Stimulated activated naive B cell treated with anti-CD40 and anti-IgM and Interleukin-4, amounts not matched to agents 10 μg/mL and 1 μg/mL and 100 μg/mL, for 72 hours (primary cell): ENCODE data around the gene MND1.

Source experiments
- ATAC-seq, 2 donors: fragments of 150-1000 bp; cut with Tn5 transposase; replicated peaks; 2 replicates each; pipeline ENCODE4 v1.10.0; 2021; ENCODE audit warnings: moderate library complexity in 1 of 2
- DNase-seq: peaks from one replicate; pipeline ENCODE4 v3.0.0; 2021
- H3K27ac Mint-ChIP-seq: one replicate; pipeline ENCODE4 v1.8.0; 2022; ENCODE audit warnings: mild to moderate bottlenecking, mixed read lengths
- H3K27me3 Mint-ChIP-seq, 2 donors: one replicate each; pipeline ENCODE4 v1.8.0; 2022; ENCODE audit warnings: mixed read lengths in 2 of 2
- H3K36me3 Mint-ChIP-seq, 2 donors: one replicate each; pipeline ENCODE4 v1.8.0; 2022; ENCODE audit warnings: mixed read lengths in 2 of 2, mild to moderate bottlenecking in 1 of 2
- H3K4me1 Mint-ChIP-seq, 2 donors: one replicate each; pipeline ENCODE4 v1.8.0; 2022; ENCODE audit warnings: mixed read lengths in 2 of 2, mild to moderate bottlenecking in 1 of 2
- H3K4me3 Mint-ChIP-seq, 2 donors: one replicate each; pipeline ENCODE4 v1.8.0; 2022; ENCODE audit warnings: mild to moderate bottlenecking in 2 of 2, mixed read lengths in 2 of 2, moderate library complexity in 1 of 2
- H3K9me3 Mint-ChIP-seq, 2 donors: one replicate each; pipeline ENCODE4 v1.8.0; 2022; ENCODE audit warnings: mixed read lengths in 2 of 2, mild to moderate bottlenecking in 1 of 2

Gene MND1

DNA sequence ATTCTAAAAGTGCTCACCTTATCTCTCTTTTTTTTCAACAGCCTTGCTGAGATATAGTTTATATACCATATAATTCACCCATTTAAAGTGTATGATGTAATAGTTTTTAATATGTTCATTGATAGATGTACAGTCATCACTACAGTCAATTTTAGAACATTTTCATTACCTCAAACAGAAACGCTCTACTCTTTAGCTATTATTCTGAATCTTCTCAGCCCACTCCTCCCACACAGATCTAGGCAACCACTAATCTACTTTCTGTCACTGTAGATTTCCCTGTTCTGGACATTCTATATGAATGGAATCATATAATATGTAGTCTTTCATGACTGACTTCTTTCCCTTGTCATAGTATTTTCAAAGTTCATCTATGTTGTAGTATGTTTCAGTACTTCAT is 22.6 kb downstream of the MND1 start:
- H3K27ac Mint-ChIP-seq: no peak overlapping the region
- DNase-seq (no peak), ATAC-seq (no peak)
- no peak overlapping the region for H3K4me3 Mint-ChIP-seq
- no peaks in the 10 kb centered on the region for H3K27me3 Mint-ChIP-seq
- H3K9me3 Mint-ChIP-seq: peaks cover 0 to 2% of the 10 kb centered on the region in 2 donors
- peaks cover 4 to 7% of the 10 kb centered on the region in 2 donors for H3K36me3 Mint-ChIP-seq
- peaks cover 4 to 19% of the 10 kb centered on the region in 2 donors for H3K4me1 Mint-ChIP-seq

DNA sequence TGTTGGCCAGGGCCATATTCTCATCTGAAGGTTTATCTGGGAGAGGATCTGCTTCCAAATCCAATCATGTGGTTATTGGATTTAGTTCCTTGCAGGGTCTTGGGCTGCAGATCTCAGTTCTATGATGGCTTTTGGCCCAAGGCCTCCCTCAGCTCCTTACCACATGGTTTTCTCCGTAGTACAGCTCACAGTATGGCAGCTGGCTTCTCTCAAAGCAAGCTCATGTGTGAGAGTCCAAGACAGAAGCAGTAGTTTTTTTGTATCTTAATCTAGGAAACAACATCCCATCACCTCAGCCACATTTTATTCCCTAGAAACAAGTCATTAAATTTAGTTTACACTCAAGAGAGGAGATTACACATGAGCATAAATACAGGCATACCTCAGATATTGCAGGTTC is 24.5 kb downstream of the MND1 start:
- Mint-ChIP-seq H3K27ac (no peak overlapping the region), H3K4me1 (peaks cover 2 to 19% of the 10 kb centered on the region in 2 donors), H3K27me3 (no peaks in the 10 kb centered on the region), H3K4me3 (no peak overlapping the region), H3K9me3 (peaks cover 0 to 7% of the 10 kb centered on the region in 2 donors), H3K36me3 (peaks cover 5 to 14% of the 10 kb centered on the region in 2 donors)
- no peak for DNase-seq
- ATAC-seq: no peak

DNA sequence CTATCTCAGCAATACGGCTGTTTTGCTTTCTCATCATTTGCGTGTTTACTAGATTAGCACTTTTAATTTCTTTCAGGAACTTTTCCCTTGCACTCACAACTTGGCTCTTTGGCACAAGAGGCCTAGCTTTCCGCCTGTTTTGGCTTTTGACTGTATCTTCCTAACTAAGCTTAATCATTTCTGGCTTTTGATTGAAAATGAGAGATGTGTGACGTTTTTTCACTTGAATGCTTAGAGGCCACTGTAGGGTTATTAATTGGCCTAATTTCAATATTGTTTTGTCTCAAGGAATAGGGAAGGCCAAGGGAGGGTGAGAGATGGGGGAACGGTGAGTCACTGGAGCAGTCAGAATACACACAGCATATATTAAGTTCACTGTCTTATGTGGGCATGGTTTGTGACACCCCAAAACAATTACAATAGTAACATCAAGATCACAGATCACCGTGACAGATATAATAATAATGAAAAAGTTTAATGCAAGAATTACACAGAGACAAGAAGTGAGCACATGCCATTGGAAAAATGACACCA is 27.3 kb downstream of the MND1 start:
- H3K27ac Mint-ChIP-seq: no peak overlapping the region
- no peak for ATAC-seq
- peaks cover 2 to 13% of the 10 kb centered on the region in 2 donors for H3K4me1 Mint-ChIP-seq
- H3K27me3 Mint-ChIP-seq: no peaks in the 10 kb centered on the region
- no peak overlapping the region for H3K4me3 Mint-ChIP-seq
- no peak for DNase-seq
- H3K36me3 Mint-ChIP-seq: peaks cover 5 to 14% of the 10 kb centered on the region in 2 donors
- peaks cover 0 to 7% of the 10 kb centered on the region in 2 donors for H3K9me3 Mint-ChIP-seq

DNA sequence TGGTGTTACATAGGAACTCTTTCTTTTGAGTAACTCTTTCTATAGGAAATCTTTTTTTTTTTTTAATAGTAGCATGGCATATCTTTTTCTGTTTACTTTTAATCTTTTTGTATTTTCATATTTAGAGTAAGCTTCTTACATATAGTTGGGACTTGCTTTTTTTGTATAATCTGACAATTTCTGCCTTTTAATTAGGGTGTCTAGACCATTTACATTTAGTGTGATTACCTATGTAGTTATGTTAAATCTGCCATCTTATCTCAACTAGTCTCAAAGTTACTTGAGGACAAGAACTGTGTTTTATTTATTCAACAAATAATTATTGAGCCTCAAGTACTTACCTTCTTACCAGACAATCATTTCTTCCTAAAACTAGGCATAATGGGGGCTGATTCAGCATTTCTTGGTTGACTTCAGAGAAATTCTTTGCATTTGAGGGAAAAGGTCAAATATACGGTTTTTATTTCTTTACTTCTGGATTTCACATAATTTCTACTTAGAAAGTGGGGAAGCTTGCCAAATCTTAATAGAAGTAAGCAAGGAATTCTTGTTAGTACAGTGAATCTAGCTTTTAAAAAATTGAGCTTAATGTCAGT is 28.6 kb downstream of the MND1 start:
- peaks cover 5 to 14% of the 10 kb centered on the region in 2 donors for H3K36me3 Mint-ChIP-seq
- H3K9me3 Mint-ChIP-seq: peaks cover 0 to 7% of the 10 kb centered on the region in 2 donors
- DNase-seq (no peak), ATAC-seq (no peak)
- no peak overlapping the region for H3K4me3 Mint-ChIP-seq
- peaks cover 2 to 6% of the 10 kb centered on the region in 2 donors for H3K4me1 Mint-ChIP-seq
- H3K27me3 Mint-ChIP-seq: no peaks in the 10 kb centered on the region
- no peak overlapping the region for H3K27ac Mint-ChIP-seq

DNA sequence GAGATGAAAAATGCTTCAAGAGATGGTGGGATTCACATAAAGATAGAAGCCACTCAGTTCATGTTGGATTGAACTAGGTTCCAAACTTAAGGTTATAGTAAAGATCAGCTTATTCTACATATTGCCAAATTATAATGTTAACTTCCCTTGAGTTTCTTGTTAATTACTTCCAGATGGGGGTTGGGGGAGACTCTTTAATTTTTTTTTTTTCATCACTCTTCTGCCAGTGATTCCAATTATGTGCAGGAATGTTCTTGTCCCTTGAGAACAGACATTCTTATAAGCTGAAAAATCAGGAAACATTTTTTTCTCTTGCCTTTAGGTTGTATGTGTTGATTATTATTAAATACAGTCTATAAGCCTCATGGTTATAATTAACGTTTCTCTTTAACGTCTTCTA is 30.0 kb downstream of the MND1 start:
- H3K4me3 Mint-ChIP-seq: no peak overlapping the region
- H3K36me3 Mint-ChIP-seq: peaks cover 5 to 14% of the 10 kb centered on the region in 2 donors
- peaks cover 3 to 13% of the 10 kb centered on the region in 2 donors for H3K4me1 Mint-ChIP-seq
- H3K9me3 Mint-ChIP-seq: peaks cover 0 to 7% of the 10 kb centered on the region in 2 donors
- DNase-seq (no peak), ATAC-seq (no peak)
- no peak overlapping the region for H3K27ac Mint-ChIP-seq
- H3K27me3 Mint-ChIP-seq: no peaks in the 10 kb centered on the region

DNA sequence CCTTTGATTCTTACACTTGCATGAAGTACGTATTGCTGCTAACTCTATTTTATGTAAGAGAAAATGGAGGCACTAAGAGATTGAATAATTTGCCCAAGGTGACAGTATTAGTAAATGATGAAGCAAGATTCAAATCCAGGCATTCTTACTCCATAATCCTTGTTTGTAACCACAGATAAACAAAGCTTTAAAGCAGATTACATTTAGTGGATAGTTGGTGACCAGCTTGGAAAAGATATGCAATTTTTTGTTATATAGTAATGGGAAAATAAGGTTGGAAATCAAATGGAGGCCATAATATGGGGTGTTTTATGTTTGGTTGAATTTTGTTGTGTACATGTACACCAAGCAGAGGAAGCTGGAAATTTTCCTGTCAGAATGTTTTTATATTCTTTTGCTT is 30.8 kb downstream of the MND1 start:
- Mint-ChIP-seq H3K27me3 (no peaks in the 10 kb centered on the region), H3K36me3 (peaks cover 5 to 14% of the 10 kb centered on the region in 2 donors), H3K9me3 (peaks cover 0 to 7% of the 10 kb centered on the region in 2 donors), H3K4me1 (peaks cover 3 to 13% of the 10 kb centered on the region in 2 donors), H3K4me3 (no peak overlapping the region), H3K27ac (no peak overlapping the region)
- DNase-seq (no peak), ATAC-seq (no peak)

DNA sequence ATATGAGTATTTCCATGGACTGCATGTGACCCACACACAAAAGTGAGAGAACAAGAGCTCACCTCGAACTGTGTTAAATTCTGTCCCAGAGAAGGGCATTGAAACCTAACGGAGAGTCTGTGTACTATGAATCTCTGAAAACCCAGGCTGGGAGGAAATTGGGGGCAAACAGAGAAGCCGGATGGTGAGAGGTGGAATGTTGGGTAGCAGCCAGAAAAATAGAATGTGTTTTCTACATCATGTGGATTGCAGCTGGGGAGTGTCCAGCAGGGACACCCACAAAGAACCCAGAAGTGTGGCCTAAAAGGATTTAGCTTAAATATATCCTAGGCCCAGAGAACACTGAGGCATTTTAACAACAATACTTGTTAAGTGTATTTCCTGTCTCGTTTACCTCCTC is 38.6 kb downstream of the MND1 start:
- no peak overlapping the region for H3K27ac Mint-ChIP-seq
- no peak overlapping the region for H3K4me3 Mint-ChIP-seq
- H3K27me3 Mint-ChIP-seq: no peaks in the 10 kb centered on the region
- DNase-seq (no peak), ATAC-seq (no peak)
- H3K9me3 Mint-ChIP-seq: no peaks in the 10 kb centered on the region
- peaks cover 2 to 7% of the 10 kb centered on the region in 2 donors for H3K4me1 Mint-ChIP-seq
- H3K36me3 Mint-ChIP-seq: peaks cover 0 to 1% of the 10 kb centered on the region in 2 donors

DNA sequence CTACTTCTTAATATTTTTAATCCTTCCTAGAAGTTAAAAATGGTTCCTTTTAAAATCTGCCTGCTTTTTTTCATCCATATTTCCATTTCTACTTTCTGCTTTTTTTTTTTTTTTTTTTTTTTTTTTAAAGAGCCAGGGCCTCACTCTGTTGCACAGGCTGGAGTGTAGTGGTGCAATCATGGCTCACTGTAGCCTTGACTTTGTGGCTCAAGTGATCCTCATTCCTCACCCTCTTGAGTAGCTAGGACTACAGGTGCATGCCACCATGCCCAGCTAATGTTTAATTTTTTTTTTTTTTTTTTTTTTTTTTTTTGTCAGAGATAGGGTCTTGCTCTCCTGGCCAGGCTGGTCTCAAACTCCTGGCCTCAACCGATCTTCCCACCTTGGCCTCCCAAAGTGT is 39.7 kb downstream of the MND1 start:
- Mint-ChIP-seq H3K27ac (no peak overlapping the region), H3K9me3 (no peaks in the 10 kb centered on the region), H3K27me3 (no peaks in the 10 kb centered on the region), H3K4me1 (peaks cover 0 to 1% of the 10 kb centered on the region in 2 donors), H3K4me3 (no peak overlapping the region), H3K36me3 (peaks cover 0 to 1% of the 10 kb centered on the region in 2 donors)
- DNase-seq (no peak), ATAC-seq (no peak)

DNA sequence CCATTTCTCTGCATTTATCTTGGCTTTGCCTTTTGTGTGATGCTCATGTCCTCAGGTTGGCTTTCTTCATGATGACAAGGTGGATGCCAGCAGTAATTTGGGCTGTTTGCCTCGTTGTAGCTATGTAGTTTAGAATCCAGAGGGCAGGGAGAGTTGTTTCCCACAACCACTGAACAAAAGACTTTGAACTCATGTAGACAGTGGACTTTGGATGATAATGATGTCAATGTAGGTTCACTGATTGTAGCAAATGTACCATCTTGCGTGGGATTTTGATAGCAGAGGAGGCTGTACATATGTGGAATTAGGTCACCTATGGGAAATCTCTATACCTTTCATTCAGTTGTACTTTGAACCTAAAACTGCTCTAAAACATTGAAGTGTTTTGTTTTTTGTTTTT is 41.3 kb downstream of the MND1 start:
- Mint-ChIP-seq H3K36me3 (peaks cover 0 to 1% of the 10 kb centered on the region in 2 donors), H3K4me3 (no peak overlapping the region), H3K27ac (no peak overlapping the region), H3K4me1 (no peaks in the 10 kb centered on the region), H3K9me3 (no peaks in the 10 kb centered on the region), H3K27me3 (no peaks in the 10 kb centered on the region)
- no peak for DNase-seq
- no peak for ATAC-seq

DNA sequence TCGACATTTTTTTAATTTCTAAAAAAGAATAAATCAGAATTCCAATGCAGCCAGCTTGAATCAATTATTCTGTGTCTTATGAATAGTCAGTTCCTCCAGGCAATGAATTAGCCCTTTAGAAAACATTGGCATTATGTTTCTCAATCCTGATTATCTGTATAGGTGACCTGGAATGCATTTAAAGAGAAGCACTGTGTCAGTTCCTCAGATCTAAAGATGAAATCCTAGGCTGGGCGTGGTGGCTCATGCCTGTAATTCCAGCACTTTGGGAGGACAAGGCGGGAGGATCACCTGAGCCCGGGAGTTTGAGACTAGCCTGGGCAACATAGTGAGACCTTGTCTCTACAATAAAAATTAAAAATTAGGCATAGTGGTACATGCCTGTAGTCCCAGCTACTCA is 43.5 kb downstream of the MND1 start:
- DNase-seq (no peak), ATAC-seq (no peak)
- Mint-ChIP-seq H3K9me3 (no peaks in the 10 kb centered on the region), H3K36me3 (peaks cover 0 to 1% of the 10 kb centered on the region in 2 donors), H3K27me3 (no peaks in the 10 kb centered on the region), H3K4me3 (no peak overlapping the region), H3K4me1 (no peaks in the 10 kb centered on the region), H3K27ac (no peak overlapping the region)

DNA sequence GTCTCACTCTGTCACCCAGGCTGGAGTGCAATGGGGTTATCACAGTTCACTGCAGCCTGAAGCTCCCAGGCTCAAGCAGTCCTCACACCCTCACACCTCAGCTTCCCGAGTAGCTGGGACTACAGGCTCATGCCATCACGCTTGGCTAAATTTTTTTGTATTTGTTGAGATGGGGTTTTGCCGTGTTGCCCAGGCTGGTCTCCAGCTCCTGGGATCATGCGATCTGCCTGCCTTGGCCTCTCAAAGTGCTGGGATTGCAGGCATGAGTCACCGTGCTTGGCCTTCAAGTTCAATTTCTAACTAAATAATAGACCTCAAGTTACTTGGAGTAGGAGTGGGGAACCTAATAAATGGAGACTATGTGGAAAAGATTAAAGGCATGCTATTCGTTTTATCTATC is 48.9 kb downstream of the MND1 start:
- Mint-ChIP-seq H3K36me3 (no peaks in the 10 kb centered on the region), H3K27ac (no peak overlapping the region), H3K4me3 (no peak overlapping the region), H3K27me3 (no peaks in the 10 kb centered on the region), H3K4me1 (no peaks in the 10 kb centered on the region), H3K9me3 (no peaks in the 10 kb centered on the region)
- DNase-seq (no peak), ATAC-seq (no peak)

DNA sequence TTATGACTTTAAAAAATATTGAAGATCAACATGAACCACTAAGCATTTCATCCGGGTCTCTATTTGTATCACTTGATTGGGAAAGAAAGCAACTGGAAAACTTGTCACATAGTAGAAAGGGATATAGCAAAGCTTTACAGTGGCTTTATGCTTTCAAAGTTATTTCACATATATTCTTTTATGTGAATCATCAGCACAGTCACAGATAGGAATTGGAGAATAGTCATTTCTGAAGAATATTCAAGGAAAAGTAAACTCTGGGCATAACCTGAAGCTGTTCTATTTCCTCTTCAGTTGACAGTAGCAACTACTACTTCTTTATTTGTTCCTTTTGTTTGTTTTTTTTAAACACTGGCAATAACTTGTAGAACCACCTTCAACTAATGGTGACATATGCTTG is 50.5 kb downstream of the MND1 start:
- no peak overlapping the region for H3K4me3 Mint-ChIP-seq
- no peaks in the 10 kb centered on the region for H3K9me3 Mint-ChIP-seq
- no peaks in the 10 kb centered on the region for H3K36me3 Mint-ChIP-seq
- H3K27ac Mint-ChIP-seq: no peak overlapping the region
- ATAC-seq (no peak), DNase-seq (no peak)
- H3K4me1 Mint-ChIP-seq: no peaks in the 10 kb centered on the region
- H3K27me3 Mint-ChIP-seq: no peaks in the 10 kb centered on the region

DNA sequence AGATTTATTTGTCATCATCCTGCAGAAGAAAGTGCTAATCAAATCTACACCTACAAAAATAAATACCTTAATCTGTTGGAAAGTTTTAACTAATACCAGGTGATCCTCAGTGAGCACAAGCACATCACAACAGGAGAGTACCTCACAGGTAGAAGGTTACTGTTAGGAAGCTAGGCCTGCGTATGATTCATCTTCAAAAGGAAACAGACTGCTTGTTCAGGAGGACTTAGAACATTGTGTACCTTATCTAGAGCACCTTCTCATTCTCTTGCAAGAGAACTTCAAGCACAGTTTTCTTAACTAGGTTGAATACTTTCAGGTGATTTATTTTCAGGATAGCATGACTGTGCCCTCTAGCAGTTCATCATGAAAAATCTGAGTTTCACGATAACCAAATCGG is 54.2 kb downstream of the MND1 start:
- no peak for DNase-seq
- no peaks in the 10 kb centered on the region for H3K9me3 Mint-ChIP-seq
- H3K4me3 Mint-ChIP-seq: no peak overlapping the region
- no peaks in the 10 kb centered on the region for H3K36me3 Mint-ChIP-seq
- no peak overlapping the region for H3K27ac Mint-ChIP-seq
- ATAC-seq: no peak
- H3K27me3 Mint-ChIP-seq: no peaks in the 10 kb centered on the region
- no peaks in the 10 kb centered on the region for H3K4me1 Mint-ChIP-seq

DNA sequence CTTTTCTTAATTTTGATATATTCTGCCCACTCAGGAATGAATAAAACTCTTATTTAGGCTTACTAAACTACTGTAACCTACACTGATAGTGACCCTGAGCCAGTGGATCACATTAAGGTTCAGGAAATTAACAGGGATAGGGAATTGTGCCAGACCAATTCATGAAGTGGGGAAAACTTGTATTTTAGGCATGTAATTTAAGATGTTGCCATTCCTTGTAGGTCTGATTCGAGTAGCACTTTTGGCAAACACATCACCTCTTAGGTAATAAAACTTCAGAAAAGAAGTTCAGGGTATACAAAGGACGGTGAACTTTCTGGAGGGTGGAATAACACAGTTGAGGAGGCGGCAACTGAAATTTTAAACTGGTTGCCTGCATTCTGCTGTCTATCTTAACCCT is 54.9 kb downstream of the MND1 start:
- no peak for ATAC-seq
- no peaks in the 10 kb centered on the region for H3K27me3 Mint-ChIP-seq
- no peak overlapping the region for H3K4me3 Mint-ChIP-seq
- no peaks in the 10 kb centered on the region for H3K36me3 Mint-ChIP-seq
- no peaks in the 10 kb centered on the region for H3K4me1 Mint-ChIP-seq
- DNase-seq: no peak
- H3K9me3 Mint-ChIP-seq: no peaks in the 10 kb centered on the region
- H3K27ac Mint-ChIP-seq: no peak overlapping the region

DNA sequence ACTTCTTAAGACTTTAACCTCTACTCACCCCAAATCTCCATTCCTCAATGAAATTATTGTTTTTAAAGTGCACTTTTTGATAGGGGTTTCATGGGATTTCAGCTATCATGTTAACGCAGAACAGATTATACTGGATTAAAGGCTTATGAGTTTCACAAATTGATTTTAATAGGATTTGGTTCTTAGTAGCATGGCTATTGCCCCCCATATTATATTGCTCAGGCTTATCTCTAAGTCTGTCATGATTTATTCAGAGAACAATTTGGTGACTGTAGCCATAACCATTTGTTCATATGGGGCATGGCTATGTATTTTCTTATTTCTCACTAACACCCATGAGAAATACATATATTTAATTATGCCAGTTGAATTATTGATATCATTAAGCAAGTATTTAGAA is 57.0 kb downstream of the MND1 start:
- Mint-ChIP-seq H3K27ac (no peak overlapping the region), H3K27me3 (no peaks in the 10 kb centered on the region), H3K4me1 (no peaks in the 10 kb centered on the region), H3K36me3 (peaks cover 0 to 3% of the 10 kb centered on the region in 2 donors), H3K9me3 (no peaks in the 10 kb centered on the region), H3K4me3 (no peak overlapping the region)
- no peak for ATAC-seq
- DNase-seq: no peak
